ENCODE results near the gene RFX6.

Gene RFX6

DNA sequence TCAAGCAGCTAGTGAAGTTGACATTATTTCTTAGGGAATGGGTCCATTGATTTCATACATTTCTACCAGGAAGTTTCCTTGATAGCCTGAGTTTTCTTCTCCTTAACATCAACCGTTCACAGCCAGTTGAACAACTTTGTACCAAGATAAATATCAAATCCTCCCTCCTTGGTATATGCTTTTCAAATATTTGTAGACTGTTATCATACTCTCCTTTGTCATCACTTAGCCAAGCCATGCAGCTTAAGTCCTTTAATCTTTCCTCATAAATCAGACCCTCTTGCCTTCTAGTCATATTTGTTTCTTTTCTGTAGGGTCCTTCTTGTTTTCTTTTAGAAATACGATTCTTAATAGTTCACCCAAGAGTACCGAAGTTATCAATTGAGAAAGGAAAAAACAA, 25.6 kb downstream of the RFX6 start:
- no peak for DNase-seq (ENCODE audit: low spot score)

DNA sequence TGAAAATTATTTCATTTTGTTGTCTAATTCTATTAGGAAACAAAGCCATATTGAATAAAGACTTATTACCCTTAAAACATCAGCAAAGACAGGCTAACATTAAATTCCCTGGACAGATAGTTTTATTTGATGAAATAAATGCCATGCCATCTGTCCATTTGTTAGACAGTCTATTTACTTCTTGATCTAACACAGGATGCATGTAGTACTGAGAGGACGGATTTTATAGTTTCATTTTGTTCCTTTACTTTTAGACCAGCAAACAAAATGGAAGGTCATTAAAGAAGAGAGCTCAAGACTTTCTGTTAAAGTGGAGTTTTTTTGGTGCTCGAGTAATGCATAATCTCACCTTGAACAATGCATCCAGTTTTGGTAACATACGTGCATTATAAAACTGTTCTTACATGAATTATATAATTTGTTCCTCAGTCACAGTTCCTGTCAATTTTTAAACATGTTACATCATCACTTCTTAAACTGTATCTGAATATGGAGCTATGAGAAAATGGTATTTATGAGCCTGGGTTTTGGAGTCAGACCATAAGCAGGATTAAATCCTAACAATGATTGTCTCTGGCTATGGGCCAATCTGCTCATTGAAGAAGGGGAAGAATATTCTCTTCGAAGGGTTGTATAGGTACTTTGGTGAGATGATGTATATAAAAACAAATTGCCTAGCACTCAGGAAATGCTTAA, 46.0 kb downstream of the RFX6 start:
- DNase-seq (ENCODE audit: low spot score) = no peak

DNA sequence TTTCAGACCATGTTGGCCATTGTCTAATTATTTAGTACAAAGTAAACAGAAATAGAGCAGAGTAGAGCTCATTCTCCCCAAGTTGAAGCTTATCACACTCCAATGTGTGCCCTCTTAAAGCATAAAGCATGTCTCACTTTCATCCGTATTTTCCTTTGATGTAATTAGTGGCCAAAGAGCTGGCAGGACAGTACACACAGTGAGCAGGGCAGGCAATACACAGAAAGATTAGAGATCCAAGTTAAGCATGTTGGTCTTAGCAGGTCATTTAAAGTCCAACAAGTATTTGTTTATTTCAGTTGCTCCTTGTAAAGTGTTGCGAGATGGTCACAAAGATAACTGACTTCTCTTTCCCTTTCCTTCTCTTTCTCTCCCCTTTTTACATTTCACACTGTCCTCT, 47.2 kb downstream of the RFX6 start:
- DNase-seq (ENCODE audit: low spot score) = no peak

DNA sequence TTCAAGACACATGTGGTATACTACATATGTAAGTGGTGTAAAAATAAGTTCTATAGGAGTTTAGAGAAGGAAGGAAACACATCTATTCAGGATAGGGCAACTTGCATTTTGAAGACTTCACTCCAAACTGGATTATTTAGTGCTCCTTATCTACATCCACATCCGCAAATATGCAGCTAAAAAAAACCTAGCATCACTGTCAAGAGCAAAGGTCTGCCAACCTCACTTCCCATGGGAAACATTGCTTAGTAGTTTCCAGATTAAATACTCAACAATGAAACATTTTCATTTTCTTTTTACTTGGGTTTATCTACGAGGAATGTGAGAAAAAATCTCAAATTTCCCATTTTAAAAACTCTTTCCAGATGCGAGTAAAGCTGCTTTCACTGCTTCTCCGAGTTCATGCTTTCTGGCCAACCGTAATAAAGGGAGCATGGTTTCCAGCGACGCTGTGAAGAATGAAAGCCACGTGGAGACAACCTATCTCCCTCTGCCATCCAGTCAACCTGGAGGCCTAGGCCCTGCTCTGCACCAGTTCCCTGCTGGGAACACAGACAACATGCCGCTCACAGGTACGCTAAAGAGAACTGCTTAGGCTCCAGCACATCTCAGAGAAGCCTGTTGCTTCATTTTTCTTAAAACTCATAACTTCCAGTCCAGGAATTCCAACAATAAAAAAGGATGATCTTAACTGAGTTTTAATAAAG, 48.2 kb downstream of the RFX6 start:
- DNase-seq (ENCODE audit: low spot score) = no peak

DNA sequence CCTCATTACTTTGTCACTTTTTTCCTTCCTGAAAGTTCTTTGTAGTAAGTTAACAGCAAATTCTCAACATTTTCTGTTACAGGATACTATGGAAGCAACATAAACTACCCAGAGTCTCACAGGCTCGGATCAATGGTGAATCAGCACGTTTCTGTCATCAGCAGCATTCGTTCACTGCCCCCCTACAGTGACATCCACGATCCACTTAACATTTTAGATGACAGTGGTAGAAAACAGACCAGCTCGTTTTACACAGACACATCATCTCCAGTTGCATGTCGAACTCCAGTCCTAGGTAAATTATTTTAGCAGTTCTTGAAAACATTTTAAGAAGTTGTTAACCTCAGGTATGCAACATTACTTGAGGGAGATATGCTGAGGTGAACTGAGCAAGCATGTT, 51.6 kb downstream of the RFX6 start:
- no peak for DNase-seq (ENCODE audit: low spot score)

DNA sequence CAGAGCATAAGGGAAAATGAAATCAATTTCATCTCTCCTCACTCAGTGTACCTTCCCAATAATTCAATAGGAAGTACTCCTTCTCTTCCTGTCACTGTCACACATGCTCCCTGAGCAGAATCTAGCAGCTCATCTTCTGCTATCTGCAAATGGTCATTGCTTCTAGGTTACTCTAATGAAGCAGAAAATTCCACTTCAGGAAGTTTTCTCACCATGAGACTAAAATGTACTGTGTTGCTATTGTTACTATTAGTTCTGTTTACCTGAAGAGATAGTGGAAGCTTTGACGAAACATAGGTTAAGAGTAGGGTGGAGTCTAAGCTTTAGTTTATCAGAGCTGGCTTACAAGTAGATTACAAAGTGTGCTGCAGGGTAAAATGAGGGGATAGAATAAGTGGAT, 52.8 kb downstream of the RFX6 start:
- no peak for DNase-seq (ENCODE audit: low spot score)

DNA sequence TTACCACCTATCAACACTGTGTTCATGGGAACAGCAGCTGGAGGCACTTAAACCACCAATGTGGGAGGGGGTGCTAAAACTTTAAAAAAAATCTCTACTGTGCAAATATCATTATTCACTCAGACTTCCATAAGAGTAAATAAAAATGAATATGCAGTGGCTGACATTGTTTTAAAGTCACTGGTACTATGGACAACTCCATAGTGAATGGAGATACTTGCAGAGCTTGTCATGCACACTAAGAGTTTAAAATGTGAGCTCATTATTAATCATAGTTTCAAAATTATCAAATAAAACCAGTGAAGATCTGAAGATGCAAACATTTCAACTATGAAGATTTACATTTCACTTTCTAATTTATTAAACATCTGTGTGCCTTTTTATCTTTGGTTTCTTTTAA, 54.4 kb downstream of the RFX6 start:
- DNase-seq (ENCODE audit: low spot score) = no peak

DNA sequence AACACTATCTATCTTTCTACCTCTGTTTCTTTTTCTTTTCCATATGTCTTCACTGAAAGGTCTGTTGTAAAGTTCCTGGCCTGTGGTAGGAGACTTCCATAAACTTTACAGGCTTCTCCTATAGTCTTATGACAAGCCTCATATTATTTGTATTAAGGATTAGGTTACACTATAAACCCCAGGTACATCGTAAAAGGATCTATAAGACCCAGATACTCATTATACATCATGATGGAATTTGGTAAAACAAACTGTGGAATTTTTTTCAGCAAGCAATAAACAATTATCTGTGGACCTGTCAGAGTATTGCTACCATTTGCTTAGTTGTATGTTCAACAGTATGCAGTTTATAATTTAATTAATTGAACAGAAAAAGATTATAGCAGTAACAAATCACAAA, 55.5 kb downstream of the RFX6 start:
- DNase-seq (ENCODE audit: low spot score) = no peak

DNA sequence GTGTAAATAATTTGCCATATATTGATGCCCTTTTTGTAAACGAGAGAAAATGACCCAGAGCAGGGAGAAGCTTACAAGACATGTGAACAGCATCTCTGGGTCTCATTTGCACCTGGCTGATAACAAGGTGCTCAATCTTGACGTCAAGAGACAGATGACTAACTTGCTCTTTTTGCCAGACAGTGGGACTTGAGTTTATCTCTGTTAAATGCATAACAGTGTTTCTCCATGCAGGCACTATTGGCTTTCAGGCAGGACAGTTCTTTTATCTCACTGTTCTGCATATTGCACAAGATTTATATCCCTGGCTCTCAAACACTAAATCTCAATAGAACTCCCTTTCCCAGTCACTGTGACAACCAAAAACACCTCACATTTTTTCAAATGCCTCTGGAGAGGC, 56.4 kb downstream of the RFX6 start:
- DNase-seq (ENCODE audit: low spot score) = no peak

DNA sequence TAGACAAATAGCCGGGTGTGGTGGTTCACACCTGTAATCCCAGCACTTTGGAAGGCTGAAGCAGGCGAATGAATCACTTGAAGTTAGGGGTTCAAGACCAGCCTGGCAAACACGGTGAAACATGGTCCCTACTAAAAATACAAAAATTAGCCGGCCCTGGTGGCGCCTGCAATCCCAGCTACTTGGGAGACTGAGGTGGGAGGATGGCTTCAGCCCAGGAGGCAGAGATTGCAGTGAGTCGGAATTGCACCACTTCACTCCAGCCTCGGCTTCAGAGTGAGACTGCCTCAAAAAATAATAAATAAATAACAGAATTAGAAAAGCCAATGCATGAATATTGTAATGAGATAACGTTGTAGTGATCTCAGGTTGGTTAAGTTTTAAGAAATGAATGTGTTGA, 61.3 kb downstream of the RFX6 start:
- no peak for DNase-seq (ENCODE audit: low spot score)

DNA sequence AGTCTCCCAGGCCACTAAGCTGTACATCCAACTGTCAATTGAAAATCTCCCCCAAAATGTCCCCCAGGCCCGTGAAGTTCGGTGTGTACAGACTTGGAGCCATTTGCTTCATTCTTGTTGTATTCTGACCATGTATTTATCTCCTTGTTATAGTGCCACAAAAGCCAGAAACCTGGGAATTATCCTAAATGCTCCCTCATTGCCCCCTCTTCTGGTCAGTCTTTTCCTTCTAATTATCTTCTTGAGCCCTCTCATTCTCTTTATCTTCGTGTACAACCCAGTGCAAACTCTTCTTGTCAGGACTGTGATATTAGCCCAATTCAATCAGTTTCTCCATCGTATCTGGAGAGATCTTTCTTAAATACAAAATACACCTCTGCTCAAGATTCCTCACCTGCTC, 64.7 kb downstream of the RFX6 start:
- DNase-seq (ENCODE audit: low spot score) = no peak

DNA sequence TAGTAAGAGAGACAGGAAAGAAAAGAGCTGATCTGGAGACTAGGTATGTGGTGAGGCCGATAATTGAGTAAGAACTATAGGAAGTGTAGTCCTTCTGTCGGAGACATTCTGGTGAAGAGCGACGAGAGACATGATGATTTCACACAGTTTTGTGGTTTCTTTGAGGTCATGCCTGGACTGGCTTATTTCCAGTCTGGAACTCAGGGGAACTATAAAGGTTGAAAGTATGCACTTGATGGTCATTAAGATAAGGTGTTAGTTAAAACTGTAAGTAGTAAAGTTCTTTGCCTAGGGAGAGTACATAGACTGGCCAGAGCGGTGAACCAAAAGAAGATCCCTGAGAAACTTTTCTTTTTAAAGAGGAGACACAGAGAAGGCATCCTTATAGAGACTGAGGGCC, 68.8 kb downstream of the RFX6 start:
- DNase-seq (ENCODE audit: low spot score) = no peak

DNA sequence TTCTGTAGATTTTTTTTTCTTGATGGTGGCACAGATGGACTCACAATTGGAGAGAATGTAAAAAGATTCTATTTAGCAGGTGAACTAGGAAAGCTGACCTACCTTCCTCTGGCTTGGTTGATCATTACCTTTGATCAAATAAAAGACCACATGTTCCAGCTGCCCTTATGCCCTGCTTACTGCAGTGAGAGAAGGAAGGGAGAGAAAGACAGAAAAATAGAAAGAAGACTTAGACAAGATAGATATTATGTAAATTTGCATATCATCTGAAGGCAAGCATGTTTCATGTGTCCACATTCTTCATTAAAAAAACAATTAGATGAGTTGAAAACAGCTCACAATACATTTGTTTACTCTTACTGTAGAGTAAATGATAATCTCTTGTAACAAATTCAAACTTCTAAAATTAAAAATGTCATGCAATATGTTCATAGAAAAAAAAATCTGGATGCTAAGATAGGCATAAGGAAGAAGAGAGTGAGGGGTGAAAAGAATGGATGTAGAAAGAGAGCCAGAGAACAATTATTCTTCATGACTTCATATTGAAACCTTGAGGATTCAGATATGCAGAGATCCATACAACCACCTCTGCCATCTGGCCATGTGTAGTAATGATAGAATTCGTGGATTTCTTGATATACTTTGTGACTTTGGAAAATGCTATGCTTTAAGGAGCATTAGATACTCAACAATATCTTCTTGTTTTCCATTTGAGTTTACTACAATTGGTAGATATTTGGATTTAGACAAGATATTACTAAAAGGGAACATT, 71.7 kb downstream of the RFX6 start:
- DNase-seq (ENCODE audit: low spot score) = no peak

DNA sequence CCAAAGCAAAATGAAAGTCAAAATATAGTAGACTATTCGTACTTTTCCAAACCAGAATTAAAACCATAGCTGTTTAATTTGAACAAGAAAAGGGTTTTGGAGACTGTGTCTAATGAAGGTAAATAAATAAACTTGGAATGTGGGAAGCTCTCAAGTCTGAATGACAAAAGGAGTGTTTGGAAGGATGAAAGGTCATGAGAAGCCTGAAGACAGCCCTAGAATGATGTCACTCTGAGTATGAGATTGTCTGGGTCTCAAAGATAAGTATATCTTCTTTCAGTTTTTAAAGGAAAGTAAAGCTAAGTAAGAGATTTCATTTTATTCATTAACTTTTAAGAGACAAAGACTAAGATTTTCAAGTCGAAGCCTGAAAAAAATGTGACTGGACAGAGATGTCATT, 72.9 kb downstream of the RFX6 start:
- no peak for DNase-seq (ENCODE audit: low spot score)

DNA sequence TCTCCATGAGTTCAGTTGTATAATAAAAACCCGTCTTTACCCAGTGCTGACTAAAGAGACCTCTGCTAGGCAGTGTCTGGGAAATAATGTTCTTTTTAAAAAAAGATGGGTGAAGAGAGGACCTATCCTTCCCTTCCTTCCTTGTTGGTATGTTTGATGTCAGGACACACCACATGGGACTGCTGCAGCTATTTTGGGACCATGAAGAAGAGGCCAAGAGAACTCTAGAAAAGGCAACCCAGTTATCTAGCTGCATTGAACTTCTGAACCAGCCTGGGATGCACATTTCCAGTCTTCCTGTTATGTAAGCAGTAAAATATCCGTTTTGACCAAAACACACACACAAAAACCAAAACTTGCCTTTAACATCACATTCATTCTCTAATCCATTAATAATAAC, 77.3 kb downstream of the RFX6 start:
- no peak for DNase-seq (ENCODE audit: low spot score)

DNA sequence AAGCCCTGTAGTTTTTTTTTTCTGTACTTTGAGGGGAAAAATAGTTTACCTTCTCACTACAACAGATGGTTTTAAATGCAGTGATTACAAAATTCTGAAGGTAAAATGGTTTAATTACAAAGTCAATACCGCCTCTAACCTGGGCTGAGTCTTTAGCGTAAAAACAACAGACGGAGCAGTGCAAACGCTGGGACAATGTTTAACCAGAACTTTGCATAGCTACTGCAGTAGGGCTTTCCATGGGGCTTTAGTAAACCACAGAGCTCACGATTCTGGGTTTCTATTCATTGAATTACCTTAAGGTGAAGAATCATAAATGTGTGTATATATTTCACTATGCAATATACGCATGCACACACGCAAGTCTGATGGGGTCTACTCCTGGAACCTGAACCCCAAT, 77.9 kb downstream of the RFX6 start:
- no peak for DNase-seq (ENCODE audit: low spot score)

DNA sequence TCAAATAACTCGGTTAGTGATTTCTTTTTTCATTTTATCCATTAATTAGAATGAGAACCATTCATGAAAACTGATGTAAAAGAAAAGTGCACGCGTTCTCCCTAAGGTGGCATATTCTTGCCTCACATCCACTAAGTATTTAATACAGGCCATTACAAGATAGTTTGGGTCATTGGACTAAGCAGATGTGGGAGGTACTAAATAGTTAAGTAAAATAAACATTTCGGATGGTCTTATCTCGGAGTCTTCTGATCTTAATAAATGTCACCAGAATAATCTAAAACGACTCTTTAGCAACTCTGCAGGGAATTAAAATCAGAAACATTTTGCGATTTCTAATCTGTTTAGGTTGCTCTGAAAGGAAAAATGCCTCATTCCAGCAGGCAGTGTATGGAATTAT, 78.7 kb downstream of the RFX6 start:
- no peak for DNase-seq (ENCODE audit: low spot score)

DNA sequence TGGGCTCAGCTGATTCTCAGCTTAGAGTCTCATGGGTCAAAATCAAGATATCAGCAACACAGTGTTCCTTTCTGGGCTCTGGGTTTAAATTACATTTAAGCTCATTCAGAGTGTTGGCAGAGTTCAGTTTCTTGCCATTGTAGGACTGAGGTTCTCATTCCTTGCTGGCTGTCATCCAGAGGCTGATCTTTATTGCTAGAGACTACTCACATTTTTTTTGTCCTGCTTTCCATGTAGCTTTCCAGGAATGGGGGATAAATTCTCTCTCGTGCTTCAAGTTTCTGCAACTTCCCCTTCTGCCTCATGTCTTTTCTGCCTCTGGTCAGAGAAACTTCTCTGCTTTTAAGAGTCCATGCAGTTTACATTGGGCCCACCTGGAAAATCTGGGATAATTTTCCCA, 86.9 kb downstream of the RFX6 start:
- no peak for DNase-seq (ENCODE audit: low spot score)

DNA sequence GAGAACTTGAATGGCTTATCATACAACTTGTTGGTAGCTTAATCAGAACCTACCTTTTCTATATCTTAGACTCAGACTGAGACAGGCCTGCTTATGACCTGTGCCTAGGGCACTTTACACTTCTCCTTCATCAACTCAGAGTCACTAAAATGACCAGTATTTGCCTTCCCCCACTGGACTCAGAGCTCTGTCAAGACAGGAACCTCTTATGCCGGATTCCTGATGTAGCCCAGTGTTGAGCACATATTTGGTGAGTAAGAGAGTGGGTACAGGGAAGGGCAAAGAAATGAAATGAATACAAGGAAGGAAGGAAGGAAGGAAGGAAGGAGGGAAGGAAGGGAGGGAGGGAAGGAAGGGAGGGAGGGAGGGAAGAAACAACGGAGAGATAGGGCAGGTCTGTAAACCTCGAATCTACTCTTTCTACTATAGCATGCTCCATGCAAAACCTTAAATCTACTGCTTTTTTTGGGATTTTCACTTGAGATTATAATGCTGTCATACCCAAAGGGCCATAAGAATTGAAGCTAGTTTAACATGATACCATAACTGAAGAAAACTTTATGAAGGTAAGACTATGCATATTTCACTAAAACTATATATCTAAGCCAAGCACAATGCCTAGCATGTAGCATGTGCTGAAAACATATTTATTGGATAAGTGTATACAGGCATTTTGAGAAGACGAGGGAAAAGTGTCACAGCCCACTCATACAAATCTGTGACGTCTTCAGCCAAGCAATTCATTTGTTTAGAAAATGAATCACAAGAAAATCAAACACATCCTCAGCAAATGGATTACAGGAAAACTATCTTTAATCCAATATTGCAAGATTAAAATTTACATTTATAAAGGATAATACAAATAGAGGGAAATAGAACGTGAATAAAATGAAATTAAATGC, 89.9 kb downstream of the RFX6 start:
- DNase-seq (ENCODE audit: low spot score) = no peak

DNA sequence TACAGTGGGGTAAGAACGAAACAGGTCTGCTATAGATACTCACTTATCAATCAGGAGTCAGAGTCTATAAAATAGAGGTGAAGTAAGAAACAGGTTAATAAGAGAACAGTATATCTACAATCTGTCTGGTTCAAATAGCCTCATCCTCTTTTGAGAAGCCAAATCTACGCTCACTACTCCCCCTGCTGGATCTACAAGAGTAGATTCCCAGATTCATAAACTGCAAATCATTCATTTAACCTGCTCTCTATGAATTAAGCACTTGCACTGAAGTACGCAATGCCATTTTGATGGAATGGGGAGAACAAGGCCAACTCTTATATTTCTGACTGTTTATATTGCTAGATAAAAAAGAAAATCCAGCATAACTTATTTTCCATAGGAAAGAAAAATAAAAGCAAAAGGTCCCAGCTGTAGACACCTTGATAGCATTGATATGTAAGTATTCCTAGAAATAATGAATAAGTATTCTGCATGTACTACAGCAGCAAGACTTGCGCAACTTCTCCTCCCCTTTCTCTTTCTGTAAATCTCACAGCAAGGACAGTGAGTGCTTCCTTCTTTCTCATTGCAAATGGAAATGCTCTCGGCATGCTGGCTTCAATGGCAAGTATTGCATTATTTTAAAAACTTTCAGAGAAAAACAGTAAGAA, 92.3 kb downstream of the RFX6 start:
- peak; percentile 47 for DNase-seq (ENCODE audit: low spot score)

DNA sequence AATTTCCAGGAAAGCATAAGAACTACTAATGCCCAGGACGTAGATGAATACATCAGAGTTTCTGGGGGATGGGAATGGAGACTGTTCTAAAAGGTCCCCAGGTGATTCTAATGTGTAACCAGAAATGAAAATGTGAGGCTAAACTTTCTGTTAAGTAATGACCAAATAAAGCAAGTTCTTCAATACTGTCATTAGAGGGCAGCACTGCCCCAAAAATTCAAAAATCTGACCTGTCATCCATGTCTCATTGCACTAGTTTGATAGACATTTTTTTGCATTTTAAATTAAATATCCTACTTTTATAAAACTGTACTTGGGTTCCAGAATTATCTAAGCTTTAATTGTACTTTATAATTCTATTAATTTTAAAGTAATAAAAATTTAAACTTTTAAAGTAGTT, 94.9 kb downstream of the RFX6 start:
- DNase-seq (ENCODE audit: low spot score) = peak; percentile 41

DNA sequence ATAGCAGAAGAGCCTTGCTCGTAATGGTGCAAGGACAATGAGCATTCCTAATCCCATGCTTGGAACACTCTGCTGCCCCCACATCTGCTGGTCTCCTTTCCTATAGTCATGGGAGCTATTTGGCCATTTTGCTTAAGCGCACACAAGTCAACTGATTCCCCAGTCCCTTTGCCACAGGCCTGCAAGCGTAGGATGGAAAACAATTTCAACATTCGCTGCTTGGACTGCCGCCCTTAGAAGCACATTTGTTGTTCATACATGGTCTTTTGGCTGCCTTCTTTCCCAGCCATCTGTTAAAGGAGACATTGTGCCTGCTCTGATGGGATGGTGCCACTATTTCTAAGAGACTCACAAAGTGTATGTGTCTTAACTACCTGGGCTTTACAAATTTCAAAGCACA, 96.9 kb downstream of the RFX6 start:
- no peak for DNase-seq (ENCODE audit: low spot score)

Measured in cerebellar cortex (tissue), 1 donor.